GM15510 (cell line): Measurements from ENCODE around the gene POLA1.

ENCODE experiments used
- POLR2A ChIP-seq: IDR thresholded peaks from 3 replicates; pipeline ENCODE4 v1.6.1; 2011; ENCODE audit warnings: borderline replicate concordance; ENCODE audit not compliant: insufficient read length; ENCODE audit errors: extremely low read depth

The POLA1 gene

GRCh38 chrX:24955372-24955930 is 261.7 kb downstream of the POLA1 start:
- TF ChIP-seq POLR2A, result no peak

GRCh38 chrX:24956828-24957227 is 263.1 kb downstream of the POLA1 start:
- TF ChIP-seq POLR2A, result no peak

GRCh38 chrX:24961809-24962208 is 268.1 kb downstream of the POLA1 start:
- TF ChIP-seq POLR2A, result no peak

GRCh38 chrX:24963823-24964222 is 270.1 kb downstream of the POLA1 start:
- TF ChIP-seq POLR2A, result no peak

GRCh38 chrX:24965372-24965771 is 271.7 kb downstream of the POLA1 start:
- no peak for TF ChIP-seq POLR2A

GRCh38 chrX:24969812-24970211 is 276.1 kb downstream of the POLA1 start:
- TF ChIP-seq POLR2A, result no peak

GRCh38 chrX:24979081-24979480 is 285.4 kb downstream of the POLA1 start:
- TF ChIP-seq POLR2A, result no peak

- TF ChIP-seq POLR2A, result no peak
These were observed 287.3 kb downstream of the POLA1 start for GRCh38 chrX:24981030-24981429.

- TF ChIP-seq POLR2A, result no peak
These were observed 288.7 kb downstream of the POLA1 start for GRCh38 chrX:24982306-24982965.

- no peak for TF ChIP-seq POLR2A
These were observed 290.2 kb downstream of the POLA1 start for GRCh38 chrX:24983931-24984330.

GRCh38 chrX:24985120-24985519 is 291.4 kb downstream of the POLA1 start:
- no peak for TF ChIP-seq POLR2A

- TF ChIP-seq POLR2A, result no peak
These were observed 294.0 kb downstream of the POLA1 start for GRCh38 chrX:24987731-24988130.

- no peak for TF ChIP-seq POLR2A
These were observed 294.6 kb downstream of the POLA1 start for GRCh38 chrX:24988314-24988713.

GRCh38 chrX:24990535-24990934 is 296.8 kb downstream of the POLA1 start:
- no peak for TF ChIP-seq POLR2A

- no peak for TF ChIP-seq POLR2A
These were observed 300.2 kb downstream of the POLA1 start for GRCh38 chrX:24993879-24994278.

GRCh38 chrX:24996096-24996709 is 302.5 kb downstream of the POLA1 start:
- no peak for TF ChIP-seq POLR2A

GRCh38 chrX:24999511-24999910 is 305.8 kb downstream of the POLA1 start:
- TF ChIP-seq POLR2A, result no peak
